ENCODE data around the gene REST. TPM values are rescaled to one million over a fixed set of nuclear protein-coding genes. Genes with fewer than 3 reads are reported as not detected.
"Not testable (repeated sequence)": the region's sequence is repeated elsewhere in the genome, so short reads cannot be mapped to it uniquely, and the experiment has no call there.

The REST gene
- total RNA-seq, 1 donor from 2014 or later, result 66.2 TPM

GRCh38 chr4:56880572-56880971, 27.1 kb upstream of the REST start:
- H3K9me3 Mint-ChIP-seq, result no peaks in the 10 kb centered on the region
- H3K27ac Mint-ChIP-seq, result no peak overlapping the region
- H3K36me3 Mint-ChIP-seq, result no peaks in the 10 kb centered on the region
- H3K4me3 Mint-ChIP-seq, result no peak overlapping the region
- DNase-seq (ENCODE audit: extremely low spot score, unreplicated experiment), result no peak
- no peaks in the 10 kb centered on the region for H3K4me1 Mint-ChIP-seq (ENCODE audit: unreplicated experiment)
- TF ChIP-seq CTCF (conservative IDR thresholded peaks at IDR 0.05), result no peak
- H3K27me3 Mint-ChIP-seq, result peaks cover 3% of the 10 kb centered on the region

GRCh38 chr4:56884511-56884910, 23.2 kb upstream of the REST start:
- H3K4me1 Mint-ChIP-seq (ENCODE audit: unreplicated experiment); H3K27ac Mint-ChIP-seq; H3K9me3 Mint-ChIP-seq; DNase-seq (ENCODE audit: extremely low spot score, unreplicated experiment); H3K4me3 Mint-ChIP-seq; H3K27me3 Mint-ChIP-seq; H3K36me3 Mint-ChIP-seq: not testable (repeated sequence)

- Mint-ChIP-seq H3K4me3 (no peak overlapping the region), H3K27me3 (no peaks in the 10 kb centered on the region), H3K36me3 (no peaks in the 10 kb centered on the region), H3K9me3 (no peaks in the 10 kb centered on the region), H3K27ac (no peak overlapping the region), H3K4me1 (ENCODE audit: unreplicated experiment) (no peaks in the 10 kb centered on the region)
- no peak for DNase-seq (ENCODE audit: extremely low spot score, unreplicated experiment)
- TF ChIP-seq CTCF (conservative IDR thresholded peaks at IDR 0.05), result no peak
Observed at GRCh38 chr4:56892691-56893090, 15.0 kb upstream of the REST start.

GRCh38 chr4:56897842-56898241, 9.9 kb upstream of the REST start:
- H3K27ac Mint-ChIP-seq; H3K9me3 Mint-ChIP-seq; DNase-seq (ENCODE audit: extremely low spot score, unreplicated experiment); H3K4me3 Mint-ChIP-seq; H3K36me3 Mint-ChIP-seq; H3K4me1 Mint-ChIP-seq (ENCODE audit: unreplicated experiment); H3K27me3 Mint-ChIP-seq: not testable (repeated sequence)

GRCh38 chr4:56900186-56900585, 7.5 kb upstream of the REST start:
- not testable (repeated sequence) for H3K4me3 Mint-ChIP-seq; H3K27me3 Mint-ChIP-seq; H3K4me1 Mint-ChIP-seq (ENCODE audit: unreplicated experiment)

GRCh38 chr4:56902703-56903102, 5.0 kb upstream of the REST start:
- H3K27me3 Mint-ChIP-seq, result peaks cover 16% of the 10 kb centered on the region

More at GRCh38 chr4:56900186-56900585, 7.5 kb upstream of the REST start:
- H3K27ac Mint-ChIP-seq; H3K36me3 Mint-ChIP-seq; DNase-seq (ENCODE audit: extremely low spot score, unreplicated experiment); H3K9me3 Mint-ChIP-seq: not testable (repeated sequence)

GRCh38 chr4:56905796-56906195, 1.9 kb upstream of the REST start:
- Mint-ChIP-seq H3K4me3 (no peak overlapping the region), H3K27ac (no peak overlapping the region), H3K36me3 (peaks cover 10% of the 10 kb centered on the region), H3K27me3 (peaks cover 20% of the 10 kb centered on the region), H3K4me1 (ENCODE audit: unreplicated experiment) (peaks cover 23% of the 10 kb centered on the region), H3K9me3 (no peaks in the 10 kb centered on the region)
- DNase-seq (ENCODE audit: extremely low spot score, unreplicated experiment), result no peak
- no peak for TF ChIP-seq CTCF (conservative IDR thresholded peaks at IDR 0.05)

More at GRCh38 chr4:56902703-56903102, 5.0 kb upstream of the REST start:
- H3K4me3 Mint-ChIP-seq, result no peak overlapping the region
- no peak overlapping the region for H3K27ac Mint-ChIP-seq
- no peaks in the 10 kb centered on the region for H3K36me3 Mint-ChIP-seq
- peaks cover 6% of the 10 kb centered on the region for H3K4me1 Mint-ChIP-seq (ENCODE audit: unreplicated experiment)
- no peak for TF ChIP-seq CTCF (conservative IDR thresholded peaks at IDR 0.05)
- H3K9me3 Mint-ChIP-seq, result no peaks in the 10 kb centered on the region
- no peak for DNase-seq (ENCODE audit: extremely low spot score, unreplicated experiment)

Data from type B pancreatic cell (in vitro differentiated cells).